IgD-negative memory B cell (primary cell): ENCODE measurements around the gene RXFP4. TPM values are rescaled to one million over a fixed set of nuclear protein-coding genes. Genes with fewer than 3 reads are reported as not detected.
"Not testable (repeated sequence)": the region's sequence is repeated elsewhere in the genome, so short reads cannot be mapped to it uniquely, and the experiment has no call there.

Source experiments
- H3K27ac Mint-ChIP-seq, 3 donors: one replicate each; pipeline ENCODE4 v1.8.0; 2020 to 2022; ENCODE audit warnings: mild to moderate bottlenecking in 3 of 3, mixed read lengths in 3 of 3, moderate library complexity in 1 of 3
- H3K27me3 Mint-ChIP-seq: one replicate; pipeline ENCODE4 v1.8.0; 2021; ENCODE audit warnings: mixed read lengths
- H3K36me3 Mint-ChIP-seq: one replicate; pipeline ENCODE4 v1.8.0; 2020; ENCODE audit warnings: mild to moderate bottlenecking, mixed read lengths
- H3K4me1 Mint-ChIP-seq, 3 donors: one replicate each; pipeline ENCODE4 v1.8.0; 2020 to 2022; ENCODE audit warnings: mixed read lengths in 3 of 3, mild to moderate bottlenecking in 1 of 3
- H3K4me3 Mint-ChIP-seq, 4 donors: one replicate each; pipeline ENCODE4 v1.8.0; 2020 to 2022; ENCODE audit warnings: mild to moderate bottlenecking in 4 of 4, mixed read lengths in 4 of 4, moderate library complexity in 3 of 4
- H3K9me3 Mint-ChIP-seq, 3 donors: one replicate each; pipeline ENCODE4 v1.8.0; 2020 to 2021; ENCODE audit warnings: mixed read lengths in 3 of 3, mild to moderate bottlenecking in 1 of 3
- polyA plus RNA-seq: library from polyadenylated mRNA; unstranded; fragments of 300-500 nt; fragmentation: Illumina TruSeq; gene quantifications from one replicate; pipeline ENCODE4 v1.2.3, GENCODE V29; 2021

RXFP4 gene, protein sequence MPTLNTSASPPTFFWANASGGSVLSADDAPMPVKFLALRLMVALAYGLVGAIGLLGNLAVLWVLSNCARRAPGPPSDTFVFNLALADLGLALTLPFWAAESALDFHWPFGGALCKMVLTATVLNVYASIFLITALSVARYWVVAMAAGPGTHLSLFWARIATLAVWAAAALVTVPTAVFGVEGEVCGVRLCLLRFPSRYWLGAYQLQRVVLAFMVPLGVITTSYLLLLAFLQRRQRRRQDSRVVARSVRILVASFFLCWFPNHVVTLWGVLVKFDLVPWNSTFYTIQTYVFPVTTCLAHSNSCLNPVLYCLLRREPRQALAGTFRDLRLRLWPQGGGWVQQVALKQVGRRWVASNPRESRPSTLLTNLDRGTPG
- polyA plus RNA-seq, result 0.78 TPM

DNA sequence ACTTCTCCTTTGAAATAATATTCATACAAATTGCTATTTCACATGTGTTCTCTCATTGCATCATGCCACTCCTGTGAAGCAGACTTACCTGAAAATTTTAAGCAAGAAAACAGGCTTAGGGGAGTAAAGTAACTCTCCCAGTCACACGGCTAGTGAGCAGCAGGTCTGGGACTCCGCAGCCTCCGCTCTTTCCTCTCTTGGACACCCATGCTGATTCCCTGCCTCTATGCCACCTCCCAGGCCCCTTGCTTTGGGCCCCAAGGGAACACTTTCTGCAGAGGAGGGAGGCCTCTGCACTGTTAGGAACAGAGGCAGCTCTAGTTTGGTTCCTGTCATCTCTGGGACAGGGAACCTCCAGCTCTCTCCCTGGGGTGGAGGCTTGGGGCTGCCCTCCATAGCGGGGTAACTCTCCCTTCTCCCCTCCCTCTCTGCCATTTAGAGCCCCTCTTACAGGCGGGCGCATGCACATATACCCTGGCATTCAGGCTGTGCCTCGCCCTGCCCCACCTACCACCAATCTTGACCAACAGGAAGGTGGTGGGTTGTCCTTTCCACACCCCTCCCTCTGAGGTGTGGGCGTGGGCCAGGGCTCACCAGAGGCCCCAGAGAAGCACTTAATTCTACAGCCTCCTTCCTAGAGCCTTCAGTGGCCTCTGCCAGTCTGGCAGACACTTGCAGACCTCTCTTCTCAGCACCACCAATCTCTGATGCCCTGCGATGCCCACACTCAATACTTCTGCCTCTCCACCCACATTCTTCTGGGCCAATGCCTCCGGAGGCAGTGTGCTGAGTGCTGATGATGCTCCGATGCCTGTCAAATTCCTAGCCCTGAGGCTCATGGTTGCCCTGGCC, at the start of gene RXFP4:
Gene RXFP4, plus strand, starts transcription at position 646 of the 852 bp plus-strand sequence. Its CDS starts 72 bp downstream, at position 718.
- H3K27ac Mint-ChIP-seq, result peak within 1 kb of the TSS; percentile 79 to 97 (median 88)
- peaks cover 3% of the 10 kb centered on the region for H3K36me3 Mint-ChIP-seq
- no peaks in the 10 kb centered on the region for H3K27me3 Mint-ChIP-seq
- no peaks in the 10 kb centered on the region for H3K9me3 Mint-ChIP-seq
- peaks cover 33 to 56% (median 48%) of the 10 kb centered on the region in 3 donors for H3K4me1 Mint-ChIP-seq
- peak within 1 kb of the TSS in 3 of 4 donors; percentile 64 to 71 (median 67) for H3K4me3 Mint-ChIP-seq

DNA sequence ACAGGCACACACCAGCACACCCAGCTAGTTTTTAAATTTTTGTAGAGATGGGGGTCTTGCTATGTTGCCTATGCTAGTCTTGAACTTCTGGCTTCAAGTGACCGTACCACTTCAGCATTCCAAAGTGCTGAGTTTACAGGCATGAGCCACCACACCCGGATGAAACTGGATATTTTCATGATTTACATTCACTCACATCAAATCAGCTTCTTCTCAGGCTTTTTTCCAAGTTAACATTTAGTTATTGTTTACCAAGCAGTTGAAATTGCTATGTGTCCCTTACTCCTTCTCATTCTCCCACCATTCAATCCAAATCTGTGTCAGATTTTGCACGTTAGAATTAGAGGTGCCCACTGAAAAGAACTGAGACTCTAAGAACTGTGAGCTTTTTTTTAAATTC, 48.6 kb upstream of the RXFP4 start:
- H3K4me3 Mint-ChIP-seq, result no peak overlapping the region
- no peaks in the 10 kb centered on the region for H3K36me3 Mint-ChIP-seq
- H3K9me3 Mint-ChIP-seq, result no peaks in the 10 kb centered on the region
- no peaks in the 10 kb centered on the region for H3K27me3 Mint-ChIP-seq
- H3K4me1 Mint-ChIP-seq, result no peaks in the 10 kb centered on the region
- no peak overlapping the region for H3K27ac Mint-ChIP-seq

DNA sequence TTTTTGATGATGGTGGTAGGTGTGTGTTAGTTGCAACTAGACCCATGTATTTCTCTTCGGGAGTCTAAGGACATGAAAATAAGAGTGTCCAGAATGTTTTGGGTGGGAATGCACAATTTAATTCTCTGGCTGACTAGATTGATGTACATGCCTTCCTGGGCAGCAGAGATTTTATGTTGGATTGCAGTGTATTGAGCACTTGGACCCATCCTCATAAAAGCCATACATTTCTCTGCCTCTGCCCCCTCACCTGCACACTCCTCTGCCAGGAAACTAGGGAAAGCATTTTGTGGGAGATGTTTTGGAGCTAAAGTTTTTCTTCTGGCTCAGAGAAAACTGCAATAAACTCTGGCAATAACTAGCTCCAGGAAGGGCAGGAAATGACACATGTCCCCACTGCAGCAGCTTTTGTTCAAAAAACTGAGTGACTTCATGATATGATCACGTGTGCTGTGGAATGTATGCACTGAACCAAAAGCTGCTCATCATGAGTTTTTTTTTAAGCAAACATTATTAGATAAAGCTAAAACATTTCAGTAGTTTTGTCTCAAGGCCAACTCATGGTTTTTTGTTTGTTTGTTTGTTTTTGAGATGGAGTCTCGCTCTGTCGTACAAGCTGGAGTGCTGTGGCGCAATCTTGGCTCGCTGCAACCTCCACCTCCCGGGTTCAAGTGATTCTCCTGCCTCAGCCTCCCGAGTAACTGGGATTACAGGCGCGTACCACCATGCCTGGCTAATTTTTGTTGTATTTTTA, 47.9 kb upstream of the RXFP4 start:
- Mint-ChIP-seq H3K27ac (no peak overlapping the region), H3K36me3 (no peaks in the 10 kb centered on the region), H3K4me3 (no peak overlapping the region), H3K4me1 (no peaks in the 10 kb centered on the region), H3K27me3 (no peaks in the 10 kb centered on the region), H3K9me3 (no peaks in the 10 kb centered on the region)

DNA sequence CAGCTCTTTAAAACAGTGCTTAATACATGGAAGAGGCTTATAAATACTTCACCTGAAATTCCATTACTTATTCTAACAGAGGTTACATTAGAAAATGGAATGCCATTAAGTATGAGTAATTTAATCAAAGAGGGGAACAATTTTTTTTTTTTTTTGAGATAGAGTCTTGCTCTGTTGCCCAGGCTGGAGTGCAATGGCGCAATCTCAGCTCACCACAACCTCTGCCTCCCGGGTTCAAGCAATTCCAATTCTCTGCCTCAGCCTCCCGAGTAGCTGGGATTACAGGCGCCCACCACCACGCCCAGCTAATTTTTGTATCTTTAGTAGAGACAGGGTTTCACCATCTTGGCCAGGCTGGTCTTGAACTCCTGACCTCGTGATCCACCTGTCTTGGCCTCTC, 45.8 kb upstream of the RXFP4 start:
- H3K9me3 Mint-ChIP-seq, H3K4me3 Mint-ChIP-seq, H3K27me3 Mint-ChIP-seq, H3K27ac Mint-ChIP-seq, H3K36me3 Mint-ChIP-seq, H3K4me1 Mint-ChIP-seq: not testable (repeated sequence)

DNA sequence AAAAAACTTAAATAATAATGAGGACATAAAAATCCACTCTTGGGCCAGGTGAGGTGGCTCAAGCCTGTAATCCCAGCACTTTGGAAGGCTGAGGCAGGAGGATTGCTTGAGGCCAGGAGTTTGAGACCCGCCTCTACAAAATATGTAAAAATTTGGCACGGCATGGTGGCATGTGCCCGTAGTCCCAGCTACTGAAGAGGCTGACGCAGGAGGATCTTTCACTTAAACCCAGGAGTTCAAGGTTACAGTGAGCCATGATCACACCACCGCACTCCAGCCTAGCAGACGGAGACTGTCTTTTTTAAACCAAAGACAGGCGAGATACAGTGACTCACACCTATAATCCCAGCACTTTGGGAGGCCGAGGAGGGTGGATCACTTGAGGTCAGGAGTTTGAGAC, 45.0 kb upstream of the RXFP4 start:
- H3K27me3 Mint-ChIP-seq, H3K4me3 Mint-ChIP-seq, H3K27ac Mint-ChIP-seq, H3K36me3 Mint-ChIP-seq, H3K4me1 Mint-ChIP-seq, H3K9me3 Mint-ChIP-seq: not testable (repeated sequence)

DNA sequence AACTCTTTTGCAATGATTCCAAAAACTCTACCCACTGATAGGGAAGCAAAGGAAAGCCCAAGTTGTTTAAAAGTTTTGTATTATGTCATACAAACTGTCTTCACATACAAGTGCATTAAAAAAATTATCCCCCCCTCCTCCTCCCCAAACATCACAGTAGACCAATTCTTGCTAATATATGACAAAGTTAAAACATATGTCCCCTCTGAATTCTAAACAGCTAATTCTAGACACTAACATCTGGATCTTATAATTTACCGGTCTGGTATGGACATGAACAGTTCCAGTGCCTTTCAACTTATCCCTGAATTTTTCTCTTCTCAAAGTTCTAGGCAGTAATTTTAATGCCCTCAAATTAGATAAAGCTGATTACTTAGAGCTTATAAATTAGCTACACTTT, 43.7 kb upstream of the RXFP4 start:
- no peak overlapping the region for H3K4me3 Mint-ChIP-seq

DNA sequence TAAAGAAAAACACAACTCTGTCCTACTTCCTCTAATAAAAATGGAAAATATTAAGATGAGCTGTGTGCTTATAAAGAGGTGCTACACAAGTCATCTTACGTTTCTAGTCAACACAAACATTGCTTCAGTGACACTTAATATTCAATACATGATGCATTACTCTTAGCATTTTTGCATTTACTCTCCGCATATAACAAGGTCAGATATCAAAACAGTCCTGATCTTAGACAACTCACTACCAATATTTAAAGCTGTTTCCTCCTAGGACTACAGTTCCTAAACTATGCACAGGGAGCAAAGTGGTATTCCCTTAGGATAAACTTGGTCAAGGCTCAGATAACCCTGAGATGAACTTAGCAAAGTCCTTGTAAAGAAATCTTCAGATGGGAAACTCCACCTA, 42.5 kb upstream of the RXFP4 start:
- H3K36me3 Mint-ChIP-seq, result peaks cover 2% of the 10 kb centered on the region
- no peak overlapping the region for H3K4me3 Mint-ChIP-seq
- peaks cover 0 to 6% (median 1%) of the 10 kb centered on the region in 3 donors for H3K4me1 Mint-ChIP-seq
- H3K27me3 Mint-ChIP-seq, result no peaks in the 10 kb centered on the region
- H3K27ac Mint-ChIP-seq, result no peak overlapping the region
- H3K9me3 Mint-ChIP-seq, result no peaks in the 10 kb centered on the region

More for the DNA sequence above, 43.7 kb upstream of the RXFP4 start:
- Mint-ChIP-seq H3K4me1 (peaks cover 0 to 6% (median 1%) of the 10 kb centered on the region in 3 donors), H3K36me3 (no peaks in the 10 kb centered on the region), H3K27ac (peak overlapping the region in 1 of 3 donors; percentile 57), H3K9me3 (no peaks in the 10 kb centered on the region), H3K27me3 (no peaks in the 10 kb centered on the region)

DNA sequence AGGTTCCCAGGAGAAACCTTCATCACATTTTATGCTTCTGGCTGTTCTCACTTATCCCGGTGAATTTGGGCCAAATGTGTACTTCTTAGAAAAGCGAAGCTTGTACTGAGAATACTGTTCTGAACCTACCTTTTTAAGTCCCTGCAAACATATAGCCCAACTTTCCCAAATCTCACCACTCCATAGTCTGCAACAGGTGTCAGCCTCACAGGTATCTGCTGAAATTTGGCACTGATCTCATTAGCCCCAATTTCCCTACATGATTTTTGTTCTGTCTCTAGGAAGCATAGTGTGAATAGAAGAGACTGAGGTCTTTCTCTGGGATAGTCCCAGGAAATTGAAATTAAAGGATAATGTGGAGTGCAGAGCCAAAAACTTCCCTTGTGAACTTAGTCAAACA, 41.8 kb upstream of the RXFP4 start:
- Mint-ChIP-seq H3K27ac (no peak overlapping the region), H3K4me1 (peaks cover 0 to 10% (median 1%) of the 10 kb centered on the region in 3 donors), H3K27me3 (no peaks in the 10 kb centered on the region), H3K4me3 (no peak overlapping the region), H3K36me3 (peaks cover 4% of the 10 kb centered on the region), H3K9me3 (no peaks in the 10 kb centered on the region)

DNA sequence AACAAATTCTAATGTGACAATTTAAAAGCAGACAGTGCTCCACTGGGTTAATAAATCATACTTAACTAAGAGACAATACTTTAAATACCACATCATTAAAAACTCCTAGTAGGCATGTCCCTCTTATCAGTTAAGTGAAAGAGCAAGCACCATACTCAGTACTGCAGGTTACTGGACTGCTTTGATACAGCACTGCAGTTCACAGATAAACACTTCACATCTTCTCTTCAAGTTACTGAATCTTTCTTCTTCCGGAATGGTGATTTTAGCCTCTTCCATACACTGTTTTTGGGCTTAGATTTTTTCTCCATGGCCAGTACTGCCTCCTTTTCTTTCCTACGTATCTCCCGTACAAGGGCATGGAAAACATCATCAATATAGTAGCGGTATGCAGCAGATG, 41.3 kb upstream of the RXFP4 start:
- Mint-ChIP-seq H3K9me3 (no peaks in the 10 kb centered on the region), H3K36me3 (peaks cover 6% of the 10 kb centered on the region), H3K27ac (no peak overlapping the region), H3K4me1 (peaks cover 0 to 10% (median 1%) of the 10 kb centered on the region in 3 donors), H3K27me3 (no peaks in the 10 kb centered on the region), H3K4me3 (no peak overlapping the region)

DNA sequence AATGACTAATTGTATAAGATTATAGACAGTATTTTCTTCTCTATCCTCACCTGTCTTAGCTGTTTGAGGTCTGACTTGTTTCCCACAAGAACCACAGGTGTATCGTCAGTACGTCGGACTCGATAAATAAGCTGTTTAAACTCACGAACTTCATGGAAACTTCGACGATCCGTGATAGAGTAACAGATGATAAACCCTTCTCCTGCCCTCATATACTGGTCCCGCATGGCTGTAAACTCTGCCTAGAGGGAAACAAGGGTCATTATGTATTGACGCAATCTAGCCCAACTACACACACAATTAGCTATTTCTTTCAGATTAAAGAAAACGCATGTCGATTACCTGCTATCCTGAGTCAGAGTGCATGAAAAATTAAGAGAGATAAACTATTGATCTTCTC, 37.2 kb upstream of the RXFP4 start:
- Mint-ChIP-seq H3K27me3 (no peaks in the 10 kb centered on the region), H3K36me3 (peaks cover 8% of the 10 kb centered on the region), H3K27ac (peak overlapping the region in 2 of 3 donors; percentile 39 to 63), H3K9me3 (no peaks in the 10 kb centered on the region), H3K4me3 (no peak overlapping the region), H3K4me1 (peaks cover 0 to 10% (median 2%) of the 10 kb centered on the region in 3 donors)

DNA sequence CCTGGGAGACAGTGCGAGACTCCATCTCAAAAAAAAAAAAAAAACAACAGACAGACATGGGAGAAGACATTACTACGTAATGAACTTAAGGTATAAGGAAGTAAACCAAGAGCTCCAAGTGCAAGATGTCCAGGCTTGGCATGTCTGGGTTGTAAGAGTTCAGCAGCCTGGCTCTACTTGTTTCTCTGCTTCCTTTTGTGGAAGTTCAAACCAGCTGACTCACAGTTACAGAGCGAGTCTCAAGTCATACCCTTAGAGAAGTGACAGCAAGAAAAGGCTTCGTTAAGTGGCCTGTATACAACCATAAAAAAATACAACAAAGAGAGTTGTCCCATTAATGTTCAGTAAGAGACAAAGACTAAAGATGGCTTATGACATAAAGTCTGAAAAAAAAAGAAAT, 31.5 kb upstream of the RXFP4 start:
- Mint-ChIP-seq H3K36me3 (peaks cover 4% of the 10 kb centered on the region), H3K27ac (peak overlapping the region in 2 of 3 donors; percentile 6 to 89), H3K4me1 (peaks cover 17 to 20% (median 19%) of the 10 kb centered on the region in 3 donors), H3K9me3 (no peaks in the 10 kb centered on the region), H3K4me3 (peak overlapping the region in 3 of 4 donors; percentile 93 to 99 (median 96)), H3K27me3 (no peaks in the 10 kb centered on the region)

DNA sequence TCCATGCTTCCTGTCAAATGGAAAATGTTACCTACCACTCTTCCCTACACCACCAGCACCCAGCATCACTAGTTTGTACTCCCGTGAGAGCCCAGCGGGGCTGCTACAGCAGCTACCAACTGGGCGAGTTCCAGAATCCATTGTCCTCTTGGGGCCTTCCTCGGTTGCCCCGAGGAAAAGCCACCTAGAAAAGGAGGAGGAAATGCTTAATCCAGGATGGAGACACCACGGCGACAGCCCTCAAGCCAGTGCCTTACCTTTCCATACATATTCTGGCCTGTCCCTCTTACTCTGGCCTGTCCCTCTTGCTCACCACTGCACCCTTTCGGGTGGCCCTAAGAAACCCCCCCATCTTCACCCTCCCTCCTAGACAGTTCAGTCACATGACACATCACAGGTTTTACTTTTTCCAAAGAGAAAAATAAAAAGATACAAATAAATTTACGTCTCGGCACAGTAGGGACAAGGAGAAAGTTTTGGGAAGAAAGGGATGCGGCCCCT, 30.8 kb upstream of the RXFP4 start:
- Mint-ChIP-seq H3K36me3 (peaks cover 4% of the 10 kb centered on the region), H3K4me3 (peak overlapping the region; percentile 93 to 99 (median 98)), H3K27ac (peak overlapping the region; percentile 89 to 95 (median 93)), H3K9me3 (no peaks in the 10 kb centered on the region), H3K27me3 (no peaks in the 10 kb centered on the region), H3K4me1 (peaks cover 17 to 20% (median 19%) of the 10 kb centered on the region in 3 donors)

DNA sequence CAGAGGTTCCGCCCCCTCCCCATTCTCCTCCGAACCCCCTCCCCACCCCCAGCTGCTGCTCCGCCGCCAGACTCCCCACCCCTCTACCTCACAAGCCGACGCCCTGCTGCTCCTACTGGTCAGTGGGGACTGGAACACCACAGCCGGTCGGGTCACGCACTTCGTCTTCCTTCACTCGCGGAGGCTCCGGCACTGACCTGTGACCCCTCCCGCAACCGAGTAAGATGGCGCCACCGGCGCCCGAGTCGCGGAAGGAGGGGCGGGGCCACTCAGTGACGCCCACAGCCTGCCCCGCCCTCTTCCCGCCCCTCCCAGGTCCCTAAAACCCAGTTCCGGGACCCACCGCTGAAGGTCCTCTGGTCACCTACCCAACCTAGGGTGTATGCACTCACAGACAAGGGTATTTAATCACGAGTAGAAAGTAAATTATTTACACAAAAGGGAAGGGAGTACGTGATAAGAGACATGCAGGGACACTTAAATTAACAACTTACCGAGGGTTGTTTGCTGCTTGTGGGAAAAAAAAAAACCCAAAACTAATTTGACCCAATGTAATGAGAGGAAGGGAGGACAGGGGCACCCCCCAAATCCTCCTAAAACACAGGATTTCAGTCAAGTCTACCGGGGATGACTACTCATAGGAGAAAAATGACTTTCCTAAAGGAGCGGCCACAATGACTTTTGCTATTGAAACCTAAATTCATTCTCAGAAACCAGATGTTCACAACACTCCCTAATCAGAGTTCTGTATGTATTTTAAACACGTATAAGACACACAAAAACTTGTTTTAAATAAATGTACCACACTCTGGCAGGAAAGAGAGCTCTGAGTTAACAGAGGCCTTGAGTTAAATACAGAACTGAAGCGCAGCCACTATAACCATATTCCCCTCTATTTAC, 30.0 kb upstream of the RXFP4 start, which contains the start of gene RIT1:
Gene RIT1, minus strand, starts transcription at position 194 of the 900 bp plus-strand sequence. CDS start 588 bp downstream, outside the sequence.
- Mint-ChIP-seq H3K27me3 (no peaks in the 10 kb centered on the region), H3K4me1 (peaks cover 17 to 20% (median 17%) of the 10 kb centered on the region in 3 donors), H3K27ac (peak within 1 kb of the TSS; percentile 89 to 95 (median 93)), H3K4me3 (peak within 1 kb of the TSS; percentile 93 to 99 (median 98)), H3K9me3 (no peaks in the 10 kb centered on the region), H3K36me3 (peaks cover 5% of the 10 kb centered on the region)
